HEK293T (cell line): Measurements from ENCODE around the gene ZFYVE16.

ENCODE experiments used
- ARNT ChIP-seq: fragments of 450-650 bp; IDR thresholded peaks from 2 replicates; pipeline ENCODE4 v1.6.1; 2017; ENCODE audit warnings: mild to moderate bottlenecking
- CTBP1 ChIP-seq: fragments of 450-650 bp; IDR thresholded peaks from 2 replicates; pipeline ENCODE4 v1.6.1; 2016; ENCODE audit warnings: borderline replicate concordance
- ELF4 ChIP-seq: fragments of 450-650 bp; IDR thresholded peaks from 2 replicates; pipeline ENCODE4 v1.6.1; 2017; ENCODE audit warnings: antibody characterized with exemption
- FOXK2 ChIP-seq: fragments of 450-650 bp; IDR thresholded peaks from 2 replicates; pipeline ENCODE4 v1.6.1; 2016; ENCODE audit warnings: mild to moderate bottlenecking
- FOXM1 ChIP-seq: fragments of 450-650 bp; IDR thresholded peaks from 2 replicates; pipeline ENCODE4 v1.6.1; 2017; ENCODE audit warnings: mild to moderate bottlenecking, borderline replicate concordance
- HDGF ChIP-seq: fragments of 450-650 bp; IDR thresholded peaks from 2 replicates; pipeline ENCODE4 v1.6.1; 2017; ENCODE audit warnings: antibody characterized with exemption, borderline replicate concordance
- LEF1 ChIP-seq: fragments of 450-650 bp; IDR thresholded peaks from 2 replicates; pipeline ENCODE4 v1.6.1; 2017; ENCODE audit warnings: mild to moderate bottlenecking, borderline replicate concordance
- NFRKB ChIP-seq: fragments of 450-650 bp; IDR thresholded peaks from 2 replicates; pipeline ENCODE4 v1.6.1; 2016; ENCODE audit warnings: mild to moderate bottlenecking, moderate library complexity
- SP1 ChIP-seq: fragments of 450-650 bp; IDR thresholded peaks from 2 replicates; pipeline ENCODE4 v1.6.1; 2017
- SUZ12 ChIP-seq: fragments of 450-650 bp; IDR thresholded peaks from 2 replicates; pipeline ENCODE4 v1.6.1; 2016; ENCODE audit warnings: mild to moderate bottlenecking
- TARDBP ChIP-seq: fragments of 450-650 bp; IDR thresholded peaks from 2 replicates; pipeline ENCODE4 v1.6.1; 2016

GRCh38 chr5:80438739-80439138, 30.9 kb downstream of the ZFYVE16 start:
- TF ChIP-seq ELF4 (no peak), SUZ12 (no peak), HDGF (no peak), FOXM1 (no peak), SP1 (no peak), CTBP1 (no peak), ARNT (no peak), TARDBP (no peak), LEF1 (no peak), NFRKB (no peak), FOXK2 (no peak)
